Stomach smooth muscle (tissue), 2 donors: ENCODE measurements around the gene COL6A3.

Experiments used
- H3K27ac ChIP-seq: one replicate; pipeline ENCODE4 v1.7.0; 2013; ENCODE audit warnings: mild to moderate bottlenecking, low read length, inconsistent platforms
- H3K27me3 ChIP-seq, 2 donors: one replicate each; pipeline ENCODE4 v1.7.0; 2013; ENCODE audit warnings: low read length in 2 of 2; ENCODE audit not compliant: insufficient read depth in 2 of 2, control insufficient read depth in 1 of 2
- H3K36me3 ChIP-seq, 2 donors: one replicate each; pipeline ENCODE4 v1.7.0; 2013; ENCODE audit warnings: low read length in 2 of 2; ENCODE audit not compliant: control insufficient read depth in 2 of 2, insufficient read depth in 2 of 2
- H3K4me1 ChIP-seq: one replicate; pipeline ENCODE4 v1.7.0; 2013; ENCODE audit warnings: low read length; ENCODE audit not compliant: control insufficient read depth, insufficient read depth
- H3K4me3 ChIP-seq, 2 donors: one replicate each; pipeline ENCODE4 v1.7.0; 2013; ENCODE audit warnings: low read length in 2 of 2
- H3K9ac ChIP-seq, 2 donors: one replicate each; pipeline ENCODE4 v1.7.0; 2013; ENCODE audit warnings: low read length in 2 of 2, mild to moderate bottlenecking in 1 of 2
- H3K9me3 ChIP-seq, 2 donors: one replicate each; pipeline ENCODE4 v1.7.0; 2013; ENCODE audit warnings: low read length in 2 of 2; ENCODE audit not compliant: control insufficient read depth in 2 of 2
- donor health status: healthy.
- donor health status: Pancreatic carcinoma.

Gene COL6A3

DNA sequence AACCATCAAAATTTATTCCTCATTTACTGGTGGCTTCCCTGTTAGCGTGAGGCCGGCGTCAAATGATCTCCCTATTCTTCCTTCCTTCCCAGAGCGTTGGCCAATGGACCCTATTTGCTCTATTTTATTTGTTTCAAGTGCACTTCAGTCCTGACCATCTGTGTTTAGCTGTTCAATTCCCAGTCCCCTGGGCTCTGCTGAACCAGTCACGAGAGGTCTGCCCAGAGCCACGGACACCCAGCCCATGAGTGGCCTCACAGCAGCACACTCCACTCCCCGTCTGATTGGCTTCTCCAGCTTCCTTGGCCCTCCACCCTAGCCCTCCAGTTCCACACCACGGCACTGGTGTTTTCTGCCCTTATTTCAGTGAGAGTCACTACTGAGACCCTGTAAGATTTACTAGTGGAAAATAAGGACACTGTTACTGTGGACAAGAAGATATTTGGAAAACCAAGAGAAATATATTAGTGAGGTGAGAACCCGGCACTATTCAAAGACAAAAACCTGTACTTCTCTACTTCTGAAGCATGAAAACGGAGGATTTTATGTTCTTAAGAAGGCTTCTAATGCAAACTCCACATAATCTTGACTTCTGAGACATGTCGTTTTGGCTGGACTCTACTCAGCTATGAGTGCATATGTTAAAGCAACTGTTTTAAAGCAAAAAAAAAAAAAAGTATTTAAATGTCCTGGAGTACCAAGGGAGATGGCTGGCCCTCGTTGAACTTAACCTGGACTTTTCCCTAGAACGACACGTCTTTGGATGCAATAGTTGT lies 86.6 kb downstream of the COL6A3 start:
- H3K27ac ChIP-seq = peak overlapping the region; percentile 100
- peak overlapping the region in 1 of 2 donors; percentile 15 for H3K4me3 ChIP-seq
- H3K9ac ChIP-seq = peak overlapping the region; percentile 69
- peaks cover 55% of the 10 kb centered on the region for H3K4me1 ChIP-seq
- H3K36me3 ChIP-seq = peaks cover 21 to 26% of the 10 kb centered on the region in 2 donors
- no peaks in the 10 kb centered on the region for H3K27me3 ChIP-seq
- no peaks in the 10 kb centered on the region for H3K9me3 ChIP-seq

- Histone ChIP-seq H3K36me3 (peaks cover 19 to 27% of the 10 kb centered on the region in 2 donors), H3K27ac (peak overlapping the region; percentile 100), H3K27me3 (no peaks in the 10 kb centered on the region), H3K9me3 (no peaks in the 10 kb centered on the region), H3K4me1 (peaks cover 61% of the 10 kb centered on the region), H3K9ac (peak overlapping the region; percentile 69), H3K4me3 (peak overlapping the region in 1 of 2 donors; percentile 15)
Measured at GRCh38 chr2:237326266-237327171, 87.4 kb downstream of the COL6A3 start.

GRCh38 chr2:237324837-237325236 lies 89.1 kb downstream of the COL6A3 start:
- Histone ChIP-seq H3K27me3 (no peaks in the 10 kb centered on the region), H3K9me3 (no peaks in the 10 kb centered on the region), H3K27ac (peak overlapping the region; percentile 100), H3K4me1 (peaks cover 74% of the 10 kb centered on the region), H3K4me3 (no peak overlapping the region), H3K36me3 (peaks cover 16 to 20% of the 10 kb centered on the region in 2 donors), H3K9ac (peak overlapping the region in 1 of 2 donors; percentile 49)

- H3K4me1 ChIP-seq = peaks cover 78% of the 10 kb centered on the region
- H3K36me3 ChIP-seq = peaks cover 13 to 20% of the 10 kb centered on the region in 2 donors
- H3K9me3 ChIP-seq = no peaks in the 10 kb centered on the region
- no peaks in the 10 kb centered on the region for H3K27me3 ChIP-seq
- H3K4me3 ChIP-seq = no peak overlapping the region
- H3K27ac ChIP-seq = peak overlapping the region; percentile 100
- peak overlapping the region; percentile 49 to 60 for H3K9ac ChIP-seq
Measured at GRCh38 chr2:237324405-237324831, 89.5 kb downstream of the COL6A3 start.

- Histone ChIP-seq H3K27me3 (no peaks in the 10 kb centered on the region), H3K9me3 (no peaks in the 10 kb centered on the region), H3K4me1 (peaks cover 86% of the 10 kb centered on the region), H3K36me3 (peaks cover 13 to 20% of the 10 kb centered on the region in 2 donors), H3K27ac (peak overlapping the region; percentile 100), H3K4me3 (no peak overlapping the region), H3K9ac (peak overlapping the region; percentile 42 to 49)
Measured at GRCh38 chr2:237323656-237324055, 90.3 kb downstream of the COL6A3 start.

GRCh38 chr2:237322564-237322963 lies 91.4 kb downstream of the COL6A3 start:
- H3K36me3 ChIP-seq = peaks cover 7 to 13% of the 10 kb centered on the region in 2 donors
- peaks cover 88% of the 10 kb centered on the region for H3K4me1 ChIP-seq
- no peak overlapping the region for H3K9ac ChIP-seq
- no peak overlapping the region for H3K4me3 ChIP-seq
- no peaks in the 10 kb centered on the region for H3K27me3 ChIP-seq
- peak overlapping the region; percentile 100 for H3K27ac ChIP-seq
- no peaks in the 10 kb centered on the region for H3K9me3 ChIP-seq

DNA sequence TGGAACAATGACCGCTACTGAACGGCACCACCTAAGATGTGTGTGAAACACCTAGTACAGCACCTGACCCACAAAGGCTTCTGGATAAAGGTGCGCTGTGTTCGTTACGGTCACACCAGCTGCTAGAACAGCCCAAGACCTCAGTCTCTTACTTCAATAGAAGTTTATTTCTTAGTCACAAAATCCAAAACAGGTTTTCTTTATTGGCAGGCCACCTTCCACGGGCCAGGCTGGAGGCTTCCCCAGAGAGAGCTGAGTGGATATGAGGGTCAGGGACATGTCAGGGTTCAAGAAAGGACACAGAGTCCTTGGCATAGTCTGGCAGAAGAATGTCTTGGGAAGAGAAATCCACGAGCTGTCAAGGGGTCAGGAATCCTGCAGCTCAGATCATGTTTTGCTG lies 92.2 kb downstream of the COL6A3 start:
- peak overlapping the region; percentile 100 for H3K27ac ChIP-seq
- H3K36me3 ChIP-seq = peaks cover 7 to 13% of the 10 kb centered on the region in 2 donors
- H3K9ac ChIP-seq = no peak overlapping the region
- no peaks in the 10 kb centered on the region for H3K9me3 ChIP-seq
- no peak overlapping the region for H3K4me3 ChIP-seq
- H3K27me3 ChIP-seq = no peaks in the 10 kb centered on the region
- H3K4me1 ChIP-seq = peaks cover 88% of the 10 kb centered on the region

GRCh38 chr2:237320801-237321560 lies 93.0 kb downstream of the COL6A3 start:
- H3K9ac ChIP-seq = peak overlapping the region in 1 of 2 donors; percentile 26
- peaks cover 88% of the 10 kb centered on the region for H3K4me1 ChIP-seq
- H3K9me3 ChIP-seq = no peaks in the 10 kb centered on the region
- H3K27ac ChIP-seq = peak overlapping the region; percentile 100
- peaks cover 7 to 11% of the 10 kb centered on the region in 2 donors for H3K36me3 ChIP-seq
- H3K27me3 ChIP-seq = no peaks in the 10 kb centered on the region
- peak overlapping the region; percentile 8 to 17 for H3K4me3 ChIP-seq

DNA sequence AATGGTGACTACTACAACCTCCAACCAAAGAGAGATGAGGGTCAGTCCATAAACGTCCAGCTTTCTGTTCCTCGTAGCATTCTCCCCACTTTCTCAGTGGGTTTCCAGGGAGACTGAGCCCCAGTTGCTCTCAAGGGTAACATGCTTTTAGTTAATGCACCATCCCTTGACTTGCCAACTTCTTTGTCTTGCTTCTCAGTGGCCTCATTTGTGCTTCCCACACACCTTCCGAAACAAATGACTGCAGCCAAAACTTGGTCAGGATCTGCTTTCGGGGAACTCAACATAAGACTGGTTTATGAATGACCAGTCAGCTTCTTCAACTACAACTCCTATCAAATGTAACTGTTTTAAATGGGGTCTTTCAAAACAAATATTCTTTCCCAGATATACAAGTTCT lies 94.1 kb downstream of the COL6A3 start:
- Histone ChIP-seq H3K4me1 (peaks cover 92% of the 10 kb centered on the region), H3K4me3 (no peak overlapping the region), H3K27me3 (no peaks in the 10 kb centered on the region), H3K9ac (no peak overlapping the region), H3K27ac (peak overlapping the region; percentile 100), H3K9me3 (no peaks in the 10 kb centered on the region), H3K36me3 (peaks cover 7 to 11% of the 10 kb centered on the region in 2 donors)
